MM.1S (cell line): ENCODE data around the gene MRPL23.

Experiments used
- DNase-seq: peaks from one replicate; pipeline ENCODE4 v3.0.0-alpha.2; 2015
- H2AFZ ChIP-seq: fragments of 300-600 bp; sonication (generic); 2 replicates; pipeline ENCODE4 v1.6.0; 2016; ENCODE audit warnings: antibody characterized with exemption, low read length
- H3F3A ChIP-seq: fragments of 300-600 bp; sonication (generic); 2 replicates; pipeline ENCODE4 v1.6.1; 2016; ENCODE audit warnings: mild to moderate bottlenecking, antibody characterized with exemption, low read length, moderate library complexity, mixed read lengths; ENCODE audit not compliant: insufficient read depth
- H3K27ac ChIP-seq: fragments of 300-600 bp; sonication (generic); 2 replicates; pipeline ENCODE4 v1.5.1; 2016; ENCODE audit warnings: mild to moderate bottlenecking, low read length
- H3K27me3 ChIP-seq: fragments of 300-600 bp; sonication (generic); replicated peaks from 2 replicates; pipeline ENCODE4 v1.6.0; 2016; ENCODE audit warnings: low read length; ENCODE audit not compliant: insufficient read depth
- H3K36me3 ChIP-seq: fragments of 300-600 bp; sonication (generic); replicated peaks from 2 replicates; pipeline ENCODE4 v1.6.1; 2016; ENCODE audit warnings: mild to moderate bottlenecking, low read length, mixed read lengths; ENCODE audit not compliant: insufficient read depth
- H3K4me1 ChIP-seq: fragments of 300-600 bp; sonication (generic); 2 replicates; pipeline ENCODE4 v1.6.1; 2016; ENCODE audit warnings: low read length, mixed read lengths
- H3K4me2 ChIP-seq: fragments of 300-600 bp; sonication (generic); 2 replicates; pipeline ENCODE4 v1.6.0; 2016; ENCODE audit warnings: low read depth, low read length
- H3K4me3 ChIP-seq: fragments of 300-600 bp; sonication (generic); 2 replicates; pipeline ENCODE4 v1.5.1; 2016; ENCODE audit warnings: low read length, mixed read lengths
- H3K79me2 ChIP-seq: fragments of 300-600 bp; sonication (generic); 2 replicates; pipeline ENCODE4 v1.6.1; 2016; ENCODE audit warnings: mixed run types, low read length, mixed read lengths
- H3K9ac ChIP-seq: fragments of 300-600 bp; sonication (generic); 2 replicates; pipeline ENCODE4 v1.6.1; 2016; ENCODE audit warnings: low read length, mixed read lengths
- H3K9me2 ChIP-seq: fragments of 300-600 bp; sonication (generic); replicated peaks from 2 replicates; pipeline ENCODE4 v1.6.1; 2016; ENCODE audit warnings: mild to moderate bottlenecking, low read length, mixed read lengths; ENCODE audit not compliant: insufficient read depth
- H3K9me3 ChIP-seq: fragments of 300-600 bp; sonication (generic); replicated peaks from 2 replicates; pipeline ENCODE4 v1.6.1; 2016; ENCODE audit warnings: mild to moderate bottlenecking, low read length, mixed read lengths; ENCODE audit not compliant: insufficient read depth
- H4K20me1 ChIP-seq: fragments of 300-600 bp; sonication (generic); 2 replicates; pipeline ENCODE4 v1.6.1; 2016; ENCODE audit warnings: mild to moderate bottlenecking, low read length, moderate library complexity, mixed read lengths; ENCODE audit not compliant: insufficient read depth
- EZH2 ChIP-seq: fragments of 300-600 bp; sonication (generic); optimal IDR thresholded peaks from 2 replicates; pipeline ENCODE3; 2017; ENCODE audit warnings: low read depth, mild to moderate bottlenecking, antibody characterized with exemption, low read length, mixed read lengths
- EZH2phosphoT487 ChIP-seq: fragments of 300-600 bp; sonication (generic); IDR thresholded peaks from 2 replicates; pipeline ENCODE4 v1.6.1; 2018; ENCODE audit warnings: antibody characterized with exemption, low read length
- TF ChIP-seq, protein P1 (sequence below): fragments of 300-600 bp; sonication (generic); IDR thresholded peaks from 2 replicates; pipeline ENCODE4 v1.5.1; 2016; ENCODE audit warnings: antibody characterized with exemption, low read length, mixed read lengths

Gene MRPL23

GRCh38 chr11:1989953-1990352 is 42.8 kb downstream of the MRPL23 start:
- Histone ChIP-seq H3F3A (no peaks in the 10 kb centered on the region), H3K79me2 (no peaks in the 10 kb centered on the region), H3K27me3 (no peaks in the 10 kb centered on the region), H3K9me3 (no peaks in the 10 kb centered on the region), H2AFZ (no peak overlapping the region), H3K4me3 (no peak overlapping the region), H3K27ac (no peak overlapping the region), H3K36me3 (no peaks in the 10 kb centered on the region), H3K9ac (no peak overlapping the region), H4K20me1 (no peaks in the 10 kb centered on the region), H3K9me2 (no peaks in the 10 kb centered on the region), H3K4me1 (no peaks in the 10 kb centered on the region), H3K4me2 (no peak overlapping the region)
- TF ChIP-seq EZH2phosphoT487: no peak
- no peak for DNase-seq

GRCh38 chr11:1990872-1991578 is 43.9 kb downstream of the MRPL23 start:
- no peak for DNase-seq
- Histone ChIP-seq H3F3A (no peaks in the 10 kb centered on the region), H3K79me2 (no peaks in the 10 kb centered on the region), H3K4me1 (no peaks in the 10 kb centered on the region), H3K27me3 (no peaks in the 10 kb centered on the region), H3K9ac (no peak overlapping the region), H3K4me2 (no peak overlapping the region), H4K20me1 (no peaks in the 10 kb centered on the region), H3K36me3 (no peaks in the 10 kb centered on the region), H3K27ac (no peak overlapping the region), H3K9me2 (no peaks in the 10 kb centered on the region), H3K9me3 (no peaks in the 10 kb centered on the region), H3K4me3 (no peak overlapping the region), H2AFZ (no peak overlapping the region)
- TF ChIP-seq EZH2phosphoT487 (no peak), EZH2 (no peak)
- TF ChIP-seq, protein P1, sequence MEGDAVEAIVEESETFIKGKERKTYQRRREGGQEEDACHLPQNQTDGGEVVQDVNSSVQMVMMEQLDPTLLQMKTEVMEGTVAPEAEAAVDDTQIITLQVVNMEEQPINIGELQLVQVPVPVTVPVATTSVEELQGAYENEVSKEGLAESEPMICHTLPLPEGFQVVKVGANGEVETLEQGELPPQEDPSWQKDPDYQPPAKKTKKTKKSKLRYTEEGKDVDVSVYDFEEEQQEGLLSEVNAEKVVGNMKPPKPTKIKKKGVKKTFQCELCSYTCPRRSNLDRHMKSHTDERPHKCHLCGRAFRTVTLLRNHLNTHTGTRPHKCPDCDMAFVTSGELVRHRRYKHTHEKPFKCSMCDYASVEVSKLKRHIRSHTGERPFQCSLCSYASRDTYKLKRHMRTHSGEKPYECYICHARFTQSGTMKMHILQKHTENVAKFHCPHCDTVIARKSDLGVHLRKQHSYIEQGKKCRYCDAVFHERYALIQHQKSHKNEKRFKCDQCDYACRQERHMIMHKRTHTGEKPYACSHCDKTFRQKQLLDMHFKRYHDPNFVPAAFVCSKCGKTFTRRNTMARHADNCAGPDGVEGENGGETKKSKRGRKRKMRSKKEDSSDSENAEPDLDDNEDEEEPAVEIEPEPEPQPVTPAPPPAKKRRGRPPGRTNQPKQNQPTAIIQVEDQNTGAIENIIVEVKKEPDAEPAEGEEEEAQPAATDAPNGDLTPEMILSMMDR: no peak

- H3K79me2 ChIP-seq: no peaks in the 10 kb centered on the region
- no peaks in the 10 kb centered on the region for H3K36me3 ChIP-seq
- no peaks in the 10 kb centered on the region for H4K20me1 ChIP-seq
- H3K4me1 ChIP-seq: no peaks in the 10 kb centered on the region
- no peak overlapping the region for H3K4me3 ChIP-seq
- TF ChIP-seq EZH2: no peak
- TF ChIP-seq EZH2phosphoT487: no peak
- TF ChIP-seq, protein P1: no peak
- no peak overlapping the region for H3K4me2 ChIP-seq
- DNase-seq: no peak
- H3K27ac ChIP-seq: no peak overlapping the region
- no peak overlapping the region for H2AFZ ChIP-seq
- no peak overlapping the region for H3K9ac ChIP-seq
- H3K27me3 ChIP-seq: no peaks in the 10 kb centered on the region
- H3K9me2 ChIP-seq: no peaks in the 10 kb centered on the region
- no peaks in the 10 kb centered on the region for H3F3A ChIP-seq
- H3K9me3 ChIP-seq: no peaks in the 10 kb centered on the region
Measured at GRCh38 chr11:1992111-1992510, 45.0 kb downstream of the MRPL23 start.

GRCh38 chr11:1994121-1994520 is 47.0 kb downstream of the MRPL23 start:
- TF ChIP-seq EZH2 (no peak), EZH2phosphoT487 (no peak)
- TF ChIP-seq, protein P1: no peak
- Histone ChIP-seq H3K27ac (no peak overlapping the region), H3K9ac (no peak overlapping the region), H3K4me1 (no peaks in the 10 kb centered on the region), H3K79me2 (no peaks in the 10 kb centered on the region), H3K9me3 (no peaks in the 10 kb centered on the region), H2AFZ (no peak overlapping the region), H3K4me3 (no peak overlapping the region), H3K36me3 (no peaks in the 10 kb centered on the region), H4K20me1 (no peaks in the 10 kb centered on the region), H3K4me2 (no peak overlapping the region), H3F3A (no peaks in the 10 kb centered on the region), H3K9me2 (no peaks in the 10 kb centered on the region), H3K27me3 (no peaks in the 10 kb centered on the region)
- DNase-seq: no peak
